ENCODE measurements around the gene TMEM63B. TPM values are rescaled to one million over a fixed set of nuclear protein-coding genes. Genes with fewer than 3 reads are reported as not detected.
A peak's percentile ranks its signal among the peaks of the same experiment; 100 is the strongest.

The TMEM63B gene
- total and polyA plus RNA-seq, 5 donors from 2014 or later, result 1.3 to 20.5 (median 1.4) TPM

DNA sequence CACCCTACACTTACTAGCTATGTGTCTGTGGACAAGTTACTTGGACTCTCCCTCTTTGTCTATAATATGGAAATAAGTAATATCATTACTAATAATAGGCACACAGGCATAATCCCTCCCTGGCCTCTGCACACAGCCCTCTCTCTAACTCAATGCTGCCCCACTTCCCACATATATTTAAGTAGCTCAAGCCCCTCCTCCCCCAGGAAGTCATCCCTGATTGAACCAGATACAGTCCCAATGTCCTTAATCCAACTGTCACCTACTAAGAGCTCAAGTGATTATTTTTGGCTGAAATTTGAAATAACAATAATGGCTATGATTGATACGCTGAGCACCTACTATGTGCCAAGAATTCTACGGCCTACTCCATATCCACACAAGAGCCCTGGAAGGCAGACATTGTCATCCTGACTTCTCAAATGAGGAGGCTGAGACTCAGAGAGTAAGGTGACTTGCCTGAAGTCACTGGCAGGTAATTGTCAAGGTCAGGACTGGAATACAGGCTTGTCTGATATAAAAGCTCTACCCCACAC lies 29.5 kb upstream of the TMEM63B start:
- Histone ChIP-seq H3K4me1 (ENCODE audit: control insufficient read depth, insufficient read depth, low read length, poor library complexity, severe bottlenecking) (no peaks in the 10 kb centered on the region), H3K36me3 (ENCODE audit: control insufficient read depth, insufficient read depth, low read length) (no peaks in the 10 kb centered on the region), H3K27me3 (ENCODE audit: control insufficient read depth, insufficient read depth, low read length) (no peaks in the 10 kb centered on the region), H3K27ac (ENCODE audit: insufficient read depth, low read length, poor library complexity, severe bottlenecking) (no peak overlapping the region), H3K9me3 (ENCODE audit: control insufficient read depth in 2 of 2, low read length in 2 of 2) (no peaks in the 10 kb centered on the region), H3K4me3 (ENCODE audit: low read depth, low read length) (no peak overlapping the region)
- peak overlapping the region in 1 of 4 donors; percentile 18 for H3K4me3 Mint-ChIP-seq
- ATAC-seq (ENCODE audit: low read depth in 2 of 2) (no peak), DNase-seq (no peak)
- peaks cover 10% of the 10 kb centered on the region for H3K36me3 Mint-ChIP-seq
- H3K27ac Mint-ChIP-seq, result peak overlapping the region; percentile 40 to 72 (median 67)
- H3K4me1 Mint-ChIP-seq, result peaks cover 0 to 10% (median 9%) of the 10 kb centered on the region in 4 donors
- no peaks in the 10 kb centered on the region for H3K27me3 Mint-ChIP-seq
- no peaks in the 10 kb centered on the region for H3K9me3 Mint-ChIP-seq

DNA sequence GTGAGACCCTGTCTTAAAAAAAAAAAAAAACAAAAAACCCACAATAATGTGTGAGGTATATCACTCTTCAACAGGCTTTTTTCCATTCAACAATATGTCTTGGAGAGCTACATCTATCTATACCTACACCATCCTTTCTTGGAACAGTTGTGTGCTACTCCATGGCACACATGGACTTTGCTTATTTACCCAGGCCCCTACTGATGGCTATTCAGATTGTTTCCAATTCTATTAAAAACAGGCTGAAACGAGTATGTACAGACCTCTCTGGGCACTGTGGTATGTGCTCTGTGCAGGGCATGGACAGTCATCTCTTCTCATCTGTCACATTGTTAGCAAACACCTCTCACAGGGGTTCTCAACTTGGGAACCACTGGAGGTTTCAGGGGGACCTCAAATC lies 28.2 kb upstream of the TMEM63B start:
- Histone ChIP-seq H3K36me3 (ENCODE audit: control insufficient read depth, insufficient read depth, low read length) (peaks cover 6% of the 10 kb centered on the region), H3K27ac (ENCODE audit: insufficient read depth, low read length, poor library complexity, severe bottlenecking) (no peak overlapping the region), H3K4me1 (ENCODE audit: control insufficient read depth, insufficient read depth, low read length, poor library complexity, severe bottlenecking) (no peaks in the 10 kb centered on the region), H3K27me3 (ENCODE audit: control insufficient read depth, insufficient read depth, low read length) (no peaks in the 10 kb centered on the region), H3K4me3 (ENCODE audit: low read depth, low read length) (no peak overlapping the region), H3K9me3 (ENCODE audit: control insufficient read depth in 2 of 2, low read length in 2 of 2) (no peaks in the 10 kb centered on the region)
- Mint-ChIP-seq H3K36me3 (peaks cover 4% of the 10 kb centered on the region), H3K27me3 (no peaks in the 10 kb centered on the region), H3K4me1 (peaks cover 0 to 10% (median 9%) of the 10 kb centered on the region in 4 donors), H3K27ac (no peak overlapping the region), H3K9me3 (no peaks in the 10 kb centered on the region), H3K4me3 (no peak overlapping the region)
- ATAC-seq (ENCODE audit: low read depth in 2 of 2), result no peak
- no peak for DNase-seq

DNA sequence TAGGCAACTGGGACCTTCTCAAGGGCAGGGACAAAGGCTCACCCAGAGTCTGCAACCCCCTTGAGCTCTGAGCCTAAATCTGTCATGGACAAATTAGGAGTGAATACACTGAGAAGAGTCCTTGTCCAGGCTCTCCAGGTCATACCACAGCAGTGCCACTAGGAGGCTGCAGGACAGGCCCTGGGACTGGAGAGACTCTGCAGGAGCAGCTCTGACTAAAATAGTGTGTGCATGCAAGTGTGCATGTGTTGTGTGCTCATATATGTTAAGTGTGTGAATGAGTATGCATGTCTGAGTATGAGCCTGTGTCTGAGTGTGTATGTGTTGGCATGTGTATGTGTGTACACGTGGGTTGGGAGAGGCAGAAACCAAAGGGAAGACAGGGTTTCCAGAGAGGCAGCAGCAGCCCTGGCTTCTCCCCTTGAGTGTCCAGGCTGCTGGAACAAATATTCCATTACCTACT lies 27.2 kb upstream of the TMEM63B start:
- no peak overlapping the region for H3K4me3 ChIP-seq (ENCODE audit: low read depth, low read length)
- H3K4me1 ChIP-seq (ENCODE audit: control insufficient read depth, insufficient read depth, low read length, poor library complexity, severe bottlenecking), result no peaks in the 10 kb centered on the region
- peaks cover 0 to 10% (median 9%) of the 10 kb centered on the region in 4 donors for H3K4me1 Mint-ChIP-seq
- ATAC-seq (ENCODE audit: low read depth in 2 of 2) (no peak), DNase-seq (peak in 1 of 3 donors; percentile 27)
- no peaks in the 10 kb centered on the region for H3K9me3 ChIP-seq (ENCODE audit: control insufficient read depth in 2 of 2, low read length in 2 of 2)
- H3K4me3 Mint-ChIP-seq, result no peak overlapping the region
- peaks cover 13% of the 10 kb centered on the region for H3K36me3 ChIP-seq (ENCODE audit: control insufficient read depth, insufficient read depth, low read length)
- H3K36me3 Mint-ChIP-seq, result no peaks in the 10 kb centered on the region
- H3K9me3 Mint-ChIP-seq, result no peaks in the 10 kb centered on the region
- H3K27me3 Mint-ChIP-seq, result no peaks in the 10 kb centered on the region
- H3K27me3 ChIP-seq (ENCODE audit: control insufficient read depth, insufficient read depth, low read length), result no peaks in the 10 kb centered on the region
- peak overlapping the region in 2 of 3 donors; percentile 1 to 45 for H3K27ac Mint-ChIP-seq
- H3K27ac ChIP-seq (ENCODE audit: insufficient read depth, low read length, poor library complexity, severe bottlenecking), result no peak overlapping the region

DNA sequence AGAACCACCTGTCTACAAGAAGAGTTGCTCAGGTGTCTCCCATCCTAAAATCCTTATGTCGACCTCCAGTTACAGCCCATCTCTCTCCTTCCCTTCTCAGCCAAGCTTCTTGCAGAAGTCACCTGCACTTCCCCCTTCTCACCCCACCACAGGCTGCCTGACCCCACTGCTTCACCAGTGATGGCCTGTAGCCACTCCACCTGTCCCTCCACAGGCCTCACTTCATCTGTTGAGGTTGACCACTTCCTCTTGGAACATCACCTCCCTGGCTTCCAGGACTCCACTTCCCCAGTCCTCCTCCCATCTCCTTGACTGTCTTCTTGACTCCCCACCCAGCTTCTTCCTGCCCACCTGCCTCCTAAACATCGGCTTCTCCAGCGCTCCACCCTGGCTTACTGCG lies 25.5 kb upstream of the TMEM63B start:
- no peaks in the 10 kb centered on the region for H3K9me3 Mint-ChIP-seq
- peak overlapping the region in 2 of 3 donors; percentile 40 to 85 for H3K27ac Mint-ChIP-seq
- no peak overlapping the region for H3K4me3 Mint-ChIP-seq
- H3K27me3 Mint-ChIP-seq, result no peaks in the 10 kb centered on the region
- no peaks in the 10 kb centered on the region for H3K27me3 ChIP-seq (ENCODE audit: control insufficient read depth, insufficient read depth, low read length)
- peaks cover 0 to 8% (median 6%) of the 10 kb centered on the region in 4 donors for H3K4me1 Mint-ChIP-seq
- peaks cover 5% of the 10 kb centered on the region for H3K36me3 Mint-ChIP-seq
- no peaks in the 10 kb centered on the region for H3K9me3 ChIP-seq (ENCODE audit: control insufficient read depth in 2 of 2, low read length in 2 of 2)
- H3K36me3 ChIP-seq (ENCODE audit: control insufficient read depth, insufficient read depth, low read length), result peaks cover 16% of the 10 kb centered on the region
- ATAC-seq (ENCODE audit: low read depth in 2 of 2), result no peak
- no peak overlapping the region for H3K4me3 ChIP-seq (ENCODE audit: low read depth, low read length)
- DNase-seq, result no peak
- no peak overlapping the region for H3K27ac ChIP-seq (ENCODE audit: insufficient read depth, low read length, poor library complexity, severe bottlenecking)
- no peaks in the 10 kb centered on the region for H3K4me1 ChIP-seq (ENCODE audit: control insufficient read depth, insufficient read depth, low read length, poor library complexity, severe bottlenecking)

DNA sequence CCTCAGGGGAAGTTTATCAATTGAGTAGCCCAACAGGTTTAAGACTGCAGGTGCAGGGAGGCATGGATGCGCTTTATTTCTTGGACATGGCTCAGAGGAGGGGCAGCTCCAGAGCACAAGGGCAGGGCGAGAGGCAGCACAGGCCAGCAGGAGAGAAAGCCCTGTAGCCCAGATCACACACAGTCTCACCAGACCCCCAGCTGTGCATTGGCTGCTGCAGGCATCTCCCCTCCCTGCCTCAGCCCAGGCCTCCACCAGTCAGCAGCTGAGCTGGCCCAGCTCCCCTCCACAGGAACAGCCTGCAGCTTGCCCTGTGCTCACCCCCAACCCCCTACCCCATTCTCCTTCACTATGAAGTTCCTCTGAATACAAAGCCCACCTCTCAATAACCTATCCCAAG lies 24.8 kb upstream of the TMEM63B start:
- ATAC-seq (ENCODE audit: low read depth in 2 of 2) (no peak), DNase-seq (no peak)
- no peak overlapping the region for H3K27ac ChIP-seq (ENCODE audit: insufficient read depth, low read length, poor library complexity, severe bottlenecking)
- Mint-ChIP-seq H3K27me3 (no peaks in the 10 kb centered on the region), H3K4me1 (peaks cover 0 to 8% (median 6%) of the 10 kb centered on the region in 4 donors), H3K4me3 (no peak overlapping the region), H3K36me3 (peaks cover 5% of the 10 kb centered on the region), H3K9me3 (no peaks in the 10 kb centered on the region), H3K27ac (peak overlapping the region in 1 of 3 donors; percentile 85)
- no peak overlapping the region for H3K4me3 ChIP-seq (ENCODE audit: low read depth, low read length)
- no peaks in the 10 kb centered on the region for H3K4me1 ChIP-seq (ENCODE audit: control insufficient read depth, insufficient read depth, low read length, poor library complexity, severe bottlenecking)
- H3K9me3 ChIP-seq (ENCODE audit: control insufficient read depth in 2 of 2, low read length in 2 of 2), result no peaks in the 10 kb centered on the region
- peaks cover 16% of the 10 kb centered on the region for H3K36me3 ChIP-seq (ENCODE audit: control insufficient read depth, insufficient read depth, low read length)
- H3K27me3 ChIP-seq (ENCODE audit: control insufficient read depth, insufficient read depth, low read length), result no peaks in the 10 kb centered on the region

DNA sequence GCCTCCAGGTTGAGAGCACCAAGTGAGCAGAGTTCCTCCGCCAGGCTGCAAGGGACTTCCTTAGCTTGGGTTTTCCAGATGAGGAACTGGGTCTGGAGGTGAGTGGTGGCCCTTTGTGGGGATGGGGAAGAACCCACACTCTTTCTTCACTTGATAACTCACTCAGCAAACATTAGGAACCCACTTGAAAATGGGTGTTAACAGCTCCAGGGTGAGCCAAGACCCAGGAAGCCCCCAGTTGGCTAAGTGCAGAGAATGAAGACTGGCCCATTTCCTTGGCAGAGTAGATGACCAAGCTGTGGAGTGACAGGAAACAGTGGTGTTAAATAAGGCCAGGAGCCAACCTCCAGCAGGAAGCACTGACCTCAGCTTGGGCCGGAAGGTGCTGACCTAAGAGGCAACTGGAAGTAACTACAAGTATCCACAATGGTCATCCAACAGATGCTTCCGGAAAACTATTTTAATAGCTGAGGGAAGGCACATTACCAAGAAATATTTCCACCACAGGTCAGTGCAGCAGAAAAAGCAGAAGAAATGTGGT lies 22.8 kb upstream of the TMEM63B start:
- no peak overlapping the region for H3K4me3 ChIP-seq (ENCODE audit: low read depth, low read length)
- Mint-ChIP-seq H3K4me1 (peaks cover 0 to 8% (median 3%) of the 10 kb centered on the region in 4 donors), H3K27ac (no peak overlapping the region), H3K9me3 (no peaks in the 10 kb centered on the region), H3K4me3 (no peak overlapping the region), H3K36me3 (peaks cover 5% of the 10 kb centered on the region), H3K27me3 (no peaks in the 10 kb centered on the region)
- no peaks in the 10 kb centered on the region for H3K4me1 ChIP-seq (ENCODE audit: control insufficient read depth, insufficient read depth, low read length, poor library complexity, severe bottlenecking)
- ATAC-seq (ENCODE audit: low read depth in 2 of 2), result no peak
- H3K36me3 ChIP-seq (ENCODE audit: control insufficient read depth, insufficient read depth, low read length), result peaks cover 16% of the 10 kb centered on the region
- H3K27ac ChIP-seq (ENCODE audit: insufficient read depth, low read length, poor library complexity, severe bottlenecking), result no peak overlapping the region
- no peak for DNase-seq
- no peaks in the 10 kb centered on the region for H3K27me3 ChIP-seq (ENCODE audit: control insufficient read depth, insufficient read depth, low read length)
- H3K9me3 ChIP-seq (ENCODE audit: control insufficient read depth in 2 of 2, low read length in 2 of 2), result no peaks in the 10 kb centered on the region

DNA sequence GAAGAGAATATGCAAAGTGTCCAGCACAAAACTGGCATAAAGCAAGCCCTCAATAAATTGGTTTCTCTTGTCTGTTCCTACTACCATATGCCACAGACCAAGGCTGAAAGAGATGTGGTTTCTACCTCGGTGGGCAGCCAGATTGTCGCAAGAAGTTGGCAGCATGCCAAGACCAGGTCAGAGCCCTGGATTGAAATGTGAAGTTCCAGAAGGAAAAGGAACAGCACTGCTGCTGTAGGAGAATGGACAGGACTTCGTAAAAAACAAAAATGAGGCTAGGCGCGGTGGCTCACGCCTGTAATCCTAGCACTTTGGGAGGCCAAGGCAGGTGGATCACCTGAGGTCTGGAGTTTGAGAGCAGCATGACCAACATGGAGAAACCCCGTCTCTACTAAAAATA lies 22.2 kb upstream of the TMEM63B start:
- no peaks in the 10 kb centered on the region for H3K27me3 Mint-ChIP-seq
- ATAC-seq (ENCODE audit: low read depth in 2 of 2) (no peak), DNase-seq (no peak)
- Histone ChIP-seq H3K4me1 (ENCODE audit: control insufficient read depth, insufficient read depth, low read length, poor library complexity, severe bottlenecking) (no peaks in the 10 kb centered on the region), H3K27me3 (ENCODE audit: control insufficient read depth, insufficient read depth, low read length) (no peaks in the 10 kb centered on the region), H3K27ac (ENCODE audit: insufficient read depth, low read length, poor library complexity, severe bottlenecking) (no peak overlapping the region), H3K4me3 (ENCODE audit: low read depth, low read length) (no peak overlapping the region), H3K36me3 (ENCODE audit: control insufficient read depth, insufficient read depth, low read length) (peaks cover 16% of the 10 kb centered on the region), H3K9me3 (ENCODE audit: control insufficient read depth in 2 of 2, low read length in 2 of 2) (no peaks in the 10 kb centered on the region)
- no peak overlapping the region for H3K4me3 Mint-ChIP-seq
- H3K36me3 Mint-ChIP-seq, result peaks cover 8% of the 10 kb centered on the region
- peaks cover 0 to 8% (median 3%) of the 10 kb centered on the region in 4 donors for H3K4me1 Mint-ChIP-seq
- no peak overlapping the region for H3K27ac Mint-ChIP-seq
- H3K9me3 Mint-ChIP-seq, result no peaks in the 10 kb centered on the region

All from CD4-positive, CD25-positive, alpha-beta regulatory T cell (primary cell).